ENCODE results near the gene DNAJC6. TPM values are rescaled to one million over a fixed set of nuclear protein-coding genes. Genes with fewer than 3 reads are reported as not detected.

DNAJC6 gene
- total RNA-seq, 1 donor from 2014 or later, result 0.67 TPM

DNA sequence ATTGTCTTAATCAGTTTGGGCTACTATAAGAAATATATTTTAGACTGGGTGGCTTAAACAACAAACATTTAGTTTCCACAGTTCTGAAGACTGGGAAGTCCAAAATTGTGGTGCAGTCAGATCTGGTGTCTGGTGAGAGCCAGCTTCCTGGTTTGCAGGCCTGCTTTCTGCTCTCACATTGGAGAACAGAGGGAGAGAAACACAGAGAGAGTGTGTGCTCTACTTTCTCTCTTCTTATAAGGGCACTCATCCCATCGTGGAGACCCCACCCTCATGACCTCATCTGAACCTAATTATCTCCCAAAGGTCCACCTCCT lies 115.2 kb downstream of the DNAJC6 start:
- no peak for ATAC-seq (ENCODE audit: low read depth)
- no peak for TF ChIP-seq CTCF (IDR thresholded peaks at IDR 0.05)
- no peaks in the 10 kb centered on the region for H3K9me3 Mint-ChIP-seq
- no peak overlapping the region for H3K4me3 Mint-ChIP-seq
- H3K27ac Mint-ChIP-seq, result no peak overlapping the region
- intact Hi-C loops (cut with micrococcal nuclease), result loop anchor here (5.0 to 10.0 kb wide), 5 partner anchors 530 to 1832 kb away; partner anchors contain the start of genes PGM1, RAVER2 and SLC35D1
- peaks cover 3% of the 10 kb centered on the region for H3K4me1 Mint-ChIP-seq
- ChIA-PET POLR2A (no interaction called here), CTCF (no interaction called here)
- no peaks in the 10 kb centered on the region for H3K27me3 Mint-ChIP-seq
- peaks cover 24% of the 10 kb centered on the region for H3K36me3 Mint-ChIP-seq (ENCODE audit: low read depth)
- DNase-seq, result no peak

GRCh38 chr1:65425006-65425405 lies 115.7 kb downstream of the DNAJC6 start:
- POLR2A ChIA-PET, result no interaction called here

DNA sequence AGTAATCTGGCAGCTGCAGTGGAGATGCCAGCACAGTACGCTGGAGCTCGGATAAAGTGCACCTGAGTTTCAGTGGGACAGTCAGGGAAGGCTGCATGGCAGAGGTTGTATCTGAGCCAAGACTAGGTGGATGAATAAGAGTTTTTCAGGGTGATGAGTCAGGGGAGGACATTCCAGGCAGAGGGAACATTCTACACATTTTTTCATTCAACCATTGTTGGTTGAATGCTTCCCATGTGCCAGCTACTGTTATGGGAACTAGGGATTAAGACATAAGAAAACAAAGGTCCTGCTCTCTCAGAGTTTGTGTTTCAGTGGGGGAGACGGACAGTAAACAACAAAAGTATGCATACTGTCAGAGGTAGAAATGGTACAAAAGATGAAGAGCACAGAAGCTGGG lies 116.4 kb downstream of the DNAJC6 start:
- intact Hi-C loops (cut with micrococcal nuclease), result loop anchor here (10.0 kb wide), 3 partner anchors 529 to 681 kb away; partner anchors contain the start of gene RAVER2
- no peak overlapping the region for H3K4me3 Mint-ChIP-seq
- POLR2A ChIA-PET, result no interaction called here
- no peaks in the 10 kb centered on the region for H3K4me1 Mint-ChIP-seq
- ATAC-seq (ENCODE audit: low read depth) (no peak), DNase-seq (no peak)
- TF ChIP-seq CTCF (IDR thresholded peaks at IDR 0.05), result no peak
- no peaks in the 10 kb centered on the region for H3K27me3 Mint-ChIP-seq
- no peaks in the 10 kb centered on the region for H3K9me3 Mint-ChIP-seq
- peaks cover 26% of the 10 kb centered on the region for H3K36me3 Mint-ChIP-seq (ENCODE audit: low read depth)
- CTCF ChIA-PET, result no interaction called here
- no peak overlapping the region for H3K27ac Mint-ChIP-seq

More at GRCh38 chr1:65425006-65425405, 115.7 kb downstream of the DNAJC6 start:
- intact Hi-C loops (cut with micrococcal nuclease), result loop anchor here (10.0 kb wide), 3 partner anchors 530 to 680 kb away; partner anchors contain the start of gene RAVER2
- TF ChIP-seq CTCF (IDR thresholded peaks at IDR 0.05), result no peak
- H3K27ac Mint-ChIP-seq, result no peak overlapping the region
- DNase-seq (no peak), ATAC-seq (ENCODE audit: low read depth) (no peak)
- H3K4me1 Mint-ChIP-seq, result no peaks in the 10 kb centered on the region
- no peaks in the 10 kb centered on the region for H3K9me3 Mint-ChIP-seq
- no peak overlapping the region for H3K4me3 Mint-ChIP-seq
- peaks cover 25% of the 10 kb centered on the region for H3K36me3 Mint-ChIP-seq (ENCODE audit: low read depth)
- CTCF ChIA-PET, result no interaction called here
- H3K27me3 Mint-ChIP-seq, result no peaks in the 10 kb centered on the region

GRCh38 chr1:65429078-65429477 lies 119.7 kb downstream of the DNAJC6 start:
- Mint-ChIP-seq H3K4me1 (no peaks in the 10 kb centered on the region), H3K27ac (no peak overlapping the region), H3K36me3 (ENCODE audit: low read depth) (peaks cover 39% of the 10 kb centered on the region), H3K4me3 (no peak overlapping the region), H3K9me3 (no peaks in the 10 kb centered on the region), H3K27me3 (no peaks in the 10 kb centered on the region)
- ChIA-PET CTCF (interaction anchor here (0.7 to 2.5 kb wide), 3 partner anchors 9 to 1017 kb away, joined by 3 to 9 read pairs (median 3); no protein-coding TSS in a partner anchor), POLR2A (no interaction called here)
- intact Hi-C loops (cut with micrococcal nuclease), result loop anchor here (2.0 to 10.0 kb wide), 4 partner anchors 526 to 1018 kb away; partner anchors contain the start of gene RAVER2
- ATAC-seq (ENCODE audit: low read depth) (no peak), DNase-seq (no peak)
- no peak for TF ChIP-seq CTCF (IDR thresholded peaks at IDR 0.05)

GRCh38 chr1:65429806-65430205 lies 120.5 kb downstream of the DNAJC6 start:
- peaks cover 39% of the 10 kb centered on the region for H3K36me3 Mint-ChIP-seq (ENCODE audit: low read depth)
- no peak for DNase-seq

More at GRCh38 chr1:65429806-65430205, 120.5 kb downstream of the DNAJC6 start:
- ATAC-seq (ENCODE audit: low read depth), result no peak
- H3K4me1 Mint-ChIP-seq, result no peaks in the 10 kb centered on the region
- H3K27me3 Mint-ChIP-seq, result no peaks in the 10 kb centered on the region
- intact Hi-C loops (cut with micrococcal nuclease), result loop anchor here (2.0 to 10.0 kb wide), 5 partner anchors 525 to 1017 kb away; partner anchors contain the start of gene RAVER2
- ChIA-PET POLR2A (no interaction called here), CTCF (interaction anchor here (1.4 to 2.7 kb wide), 3 partner anchors 10 to 1016 kb away, joined by 4 to 18 read pairs (median 9); partner anchors contain the start of genes LEPR and LEPROT)
- no peak for TF ChIP-seq CTCF (IDR thresholded peaks at IDR 0.05)
- H3K27ac Mint-ChIP-seq, result no peak overlapping the region
- H3K4me3 Mint-ChIP-seq, result no peak overlapping the region
- H3K9me3 Mint-ChIP-seq, result no peaks in the 10 kb centered on the region

Measured in activated B cell treated with CpG ODN at 0.5 μM for 24 hours (primary cell).